PC-3 (cell line): ENCODE data around the gene DGKI. TPM values are rescaled to one million over a fixed set of nuclear protein-coding genes. Genes with fewer than 3 reads are reported as not detected.

Experiments
- ATAC-seq: fragments of 200-7000 bp; cut with Tn5 transposase; 2 replicates; pipeline ENCODE4 v1.9.1; 2020; ENCODE audit warnings: mild to moderate bottlenecking, moderate library complexity
- BruUV-seq: library from RNA; stranded (reverse); fragments of 400-500 nt; replicated peaks from 2 replicates; lab custom pipeline; 2021; lab: Mats Ljungman, UMichigan
- CTCF ChIA-PET: fragments of 300-600 bp; sonication (Branson Sonifier 250); formaldehyde crosslinking; loops from one replicate; lab custom pipeline; 2022; ENCODE audit warnings: antibody characterized with exemption; lab: Charles Lee
- POLR2A ChIA-PET: fragments of 300-600 bp; sonication (Branson Sonifier 250); formaldehyde crosslinking; loops from one replicate; lab custom pipeline; 2022; ENCODE audit warnings: antibody characterized with exemption; ENCODE audit not compliant: unreplicated experiment; lab: Charles Lee
- DNase-seq: peaks from one replicate; pipeline ENCODE4 v3.0.0-alpha.2; 2015
- H2AFZ ChIP-seq: fragments of 300-600 bp; sonication (generic); 2 replicates; pipeline ENCODE4 v1.6.0; 2016; ENCODE audit warnings: antibody characterized with exemption, low read length
- H3F3A ChIP-seq: fragments of 300-600 bp; sonication (generic); one replicate; pipeline ENCODE4 v1.6.0; 2017; ENCODE audit warnings: antibody characterized with exemption, low read length, control low read depth, mild to moderate bottlenecking; ENCODE audit not compliant: unreplicated experiment
- H3K27ac ChIP-seq: fragments of 300-600 bp; sonication (generic); 2 replicates; pipeline ENCODE4 v1.5.1; 2016; ENCODE audit warnings: mild to moderate bottlenecking, low read length
- H3K27me3 ChIP-seq: fragments of 300-600 bp; sonication (generic); 2 replicates; pipeline ENCODE4 v1.6.1; 2016; ENCODE audit warnings: low read length, mixed read lengths
- H3K36me3 ChIP-seq: fragments of 300-600 bp; sonication (generic); 2 replicates; pipeline ENCODE4 v1.6.1; 2016; ENCODE audit warnings: low read depth, mixed run types, low read length, mixed read lengths
- H3K4me1 ChIP-seq: fragments of 300-600 bp; sonication (generic); 2 replicates; pipeline ENCODE4 v1.5.1; 2016; ENCODE audit warnings: low read length; ENCODE audit not compliant: insufficient read depth
- H3K4me2 ChIP-seq: fragments of 300-600 bp; sonication (generic); 2 replicates; pipeline ENCODE4 v1.6.0; 2016; ENCODE audit warnings: low read length
- H3K4me3 ChIP-seq: fragments of 300-600 bp; sonication (generic); 2 replicates; pipeline ENCODE4 v1.5.1; 2016; ENCODE audit warnings: mild to moderate bottlenecking, low read length, mixed read lengths
- H3K79me2 ChIP-seq: fragments of 300-600 bp; sonication (generic); 2 replicates; pipeline ENCODE4 v1.6.1; 2017; ENCODE audit warnings: low read length, mixed read lengths
- H3K9ac ChIP-seq: fragments of 300-600 bp; sonication (generic); 2 replicates; pipeline ENCODE4 v1.6.0; 2016; ENCODE audit warnings: mild to moderate bottlenecking, low read length
- H3K9me2 ChIP-seq: fragments of 300-600 bp; sonication (generic); replicated peaks from 2 replicates; pipeline ENCODE4 v1.6.1; 2016; ENCODE audit warnings: mixed run types, low read length, mixed read lengths
- H3K9me3 ChIP-seq: fragments of 300-600 bp; sonication (generic); 2 replicates; pipeline ENCODE4 v1.6.1; 2016; ENCODE audit warnings: low read length, mixed read lengths
- H4K20me1 ChIP-seq: fragments of 300-600 bp; sonication (generic); 2 replicates; pipeline ENCODE4 v1.6.1; 2016; ENCODE audit warnings: low read length, mixed read lengths
- EZH2 ChIP-seq: fragments of 300-600 bp; sonication (generic); IDR thresholded peaks from one replicate; pipeline ENCODE4 v1.6.1; 2017; ENCODE audit warnings: antibody characterized with exemption, mild to moderate bottlenecking, low read length; ENCODE audit not compliant: unreplicated experiment
- EZH2phosphoT487 ChIP-seq: fragments of 300-600 bp; sonication (generic); IDR thresholded peaks from 2 replicates; pipeline ENCODE4 v1.6.1; 2018; ENCODE audit warnings: mild to moderate bottlenecking, antibody characterized with exemption, low read length, borderline replicate concordance
- intact Hi-C: fragments of 100-400 bp; cut with micrococcal nuclease; formaldehyde crosslinking; loops from 2 replicates; pipeline ENCODE4 v1.9.0; 2023
- total RNA-seq: library from RNA; depleted of rRNA; stranded (reverse); fragments of >200 nt; gene quantifications from 2 replicates; pipeline ENCODE4 v1.2.3, GENCODE V29; 2014
- TF ChIP-seq, protein P1 (sequence below): fragments of 300-600 bp; sonication (generic); conservative IDR thresholded peaks from 2 replicates; pipeline ENCODE4 v1.5.1; 2017; ENCODE audit warnings: antibody characterized with exemption, low read depth, mild to moderate bottlenecking, low read length

DGKI gene
- total RNA-seq, 1 experiment from 2014 or later = not detected

GRCh38 chr7:137669706-137670105 is 177.1 kb downstream of the DGKI start:
- no peaks in the 10 kb centered on the region for H3F3A ChIP-seq
- intact Hi-C loops = no loop called here
- no peaks in the 10 kb centered on the region for H3K79me2 ChIP-seq
- H3K4me1 ChIP-seq = peaks cover 27% of the 10 kb centered on the region; the same call in 1 of the 2 replicates
- BruUV-seq = no TSS peak
- peaks cover 16% of the 10 kb centered on the region; the same call in 1 of the 2 replicates for H3K27me3 ChIP-seq
- no peaks in the 10 kb centered on the region for H4K20me1 ChIP-seq
- ChIA-PET POLR2A (no interaction called here), CTCF (no interaction called here)
- no peak overlapping the region for H3K4me3 ChIP-seq
- H3K27ac ChIP-seq = no peak overlapping the region
- TF ChIP-seq, protein P1, sequence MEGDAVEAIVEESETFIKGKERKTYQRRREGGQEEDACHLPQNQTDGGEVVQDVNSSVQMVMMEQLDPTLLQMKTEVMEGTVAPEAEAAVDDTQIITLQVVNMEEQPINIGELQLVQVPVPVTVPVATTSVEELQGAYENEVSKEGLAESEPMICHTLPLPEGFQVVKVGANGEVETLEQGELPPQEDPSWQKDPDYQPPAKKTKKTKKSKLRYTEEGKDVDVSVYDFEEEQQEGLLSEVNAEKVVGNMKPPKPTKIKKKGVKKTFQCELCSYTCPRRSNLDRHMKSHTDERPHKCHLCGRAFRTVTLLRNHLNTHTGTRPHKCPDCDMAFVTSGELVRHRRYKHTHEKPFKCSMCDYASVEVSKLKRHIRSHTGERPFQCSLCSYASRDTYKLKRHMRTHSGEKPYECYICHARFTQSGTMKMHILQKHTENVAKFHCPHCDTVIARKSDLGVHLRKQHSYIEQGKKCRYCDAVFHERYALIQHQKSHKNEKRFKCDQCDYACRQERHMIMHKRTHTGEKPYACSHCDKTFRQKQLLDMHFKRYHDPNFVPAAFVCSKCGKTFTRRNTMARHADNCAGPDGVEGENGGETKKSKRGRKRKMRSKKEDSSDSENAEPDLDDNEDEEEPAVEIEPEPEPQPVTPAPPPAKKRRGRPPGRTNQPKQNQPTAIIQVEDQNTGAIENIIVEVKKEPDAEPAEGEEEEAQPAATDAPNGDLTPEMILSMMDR = no peak
- no peak for TF ChIP-seq EZH2phosphoT487
- no peak for TF ChIP-seq EZH2
- no peaks in the 10 kb centered on the region for H3K9me2 ChIP-seq
- ATAC-seq = no peak
- DNase-seq = no peak
- no peaks in the 10 kb centered on the region for H3K36me3 ChIP-seq
- H3K9ac ChIP-seq = no peak overlapping the region
- H3K9me3 ChIP-seq = no peaks in the 10 kb centered on the region
- no peak overlapping the region for H3K4me2 ChIP-seq
- H2AFZ ChIP-seq = no peak overlapping the region

- Histone ChIP-seq H4K20me1 (no peaks in the 10 kb centered on the region), H3K9ac (no peak overlapping the region), H3K36me3 (no peaks in the 10 kb centered on the region), H3K27me3 (0 out of 2 replicates have a peak, but pooled peaks cover 4% of the 10 kb centered on the region), H3K27ac (peak overlapping the region; percentile 52), H3K79me2 (no peaks in the 10 kb centered on the region), H3K9me2 (no peaks in the 10 kb centered on the region), H3F3A (no peaks in the 10 kb centered on the region), H3K9me3 (no peaks in the 10 kb centered on the region), H3K4me3 (no peak overlapping the region), H3K4me1 (peaks cover 27% of the 10 kb centered on the region; the same call in 1 of the 2 replicates), H3K4me2 (peak overlapping the region; percentile 32), H2AFZ (no peak overlapping the region)
- no peak for TF ChIP-seq EZH2phosphoT487
- TF ChIP-seq EZH2 = no peak
- DNase-seq = no peak
- POLR2A ChIA-PET = no interaction called here
- BruUV-seq = no TSS peak
- intact Hi-C loops = no loop called here
- ATAC-seq = no peak
- CTCF ChIA-PET = no interaction called here
Observed at GRCh38 chr7:137668404-137668803, 178.4 kb downstream of the DGKI start.

DNA sequence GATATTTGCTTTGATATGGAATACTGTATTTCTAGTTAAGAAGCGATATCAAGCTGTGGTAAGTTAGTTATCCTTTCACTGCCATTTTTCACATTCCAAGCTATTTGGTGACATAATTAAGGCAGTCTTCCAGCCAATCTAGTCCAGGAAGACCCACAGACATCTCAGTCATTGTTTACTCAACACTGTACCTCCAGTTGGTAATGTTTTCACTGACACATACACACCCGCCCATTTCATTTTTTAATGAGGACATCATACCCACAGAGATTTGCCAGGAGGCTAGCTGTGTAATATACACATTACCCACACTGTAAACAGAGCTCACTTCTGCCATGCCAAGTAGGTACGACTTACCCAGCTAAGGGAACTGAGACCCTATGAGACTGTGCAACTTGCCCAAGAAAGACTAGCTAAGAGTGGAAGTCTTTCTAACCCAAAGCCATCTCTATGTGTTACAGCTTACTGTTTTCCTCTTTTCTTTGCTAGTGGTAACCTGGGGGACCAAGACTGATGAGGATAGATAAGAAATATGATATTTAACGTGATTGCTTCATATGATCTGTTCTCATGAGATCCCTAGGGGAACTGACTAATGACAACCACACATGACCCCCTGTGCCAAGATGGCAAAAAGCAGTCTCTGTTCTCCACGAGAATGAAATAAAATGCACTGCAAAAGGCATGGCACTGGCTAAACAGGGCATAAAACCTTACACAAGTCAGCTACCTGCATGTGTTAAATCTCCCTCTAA is 179.0 kb downstream of the DGKI start:
- H3K9ac ChIP-seq = no peak overlapping the region
- ChIA-PET POLR2A (no interaction called here), CTCF (no interaction called here)
- H2AFZ ChIP-seq = no peak overlapping the region
- no peaks in the 10 kb centered on the region for H4K20me1 ChIP-seq
- H3K4me2 ChIP-seq = peak overlapping the region; percentile 32
- TF ChIP-seq, protein P1 = no peak
- TF ChIP-seq EZH2phosphoT487 (no peak), EZH2 (no peak)
- H3K4me1 ChIP-seq = peaks cover 27% of the 10 kb centered on the region; the same call in 1 of the 2 replicates
- ATAC-seq (peak; percentile 62), DNase-seq (peak; percentile 90)
- H3K9me3 ChIP-seq = no peaks in the 10 kb centered on the region
- H3K27me3 ChIP-seq = no peaks in the 10 kb centered on the region
- no peaks in the 10 kb centered on the region for H3K36me3 ChIP-seq
- no peaks in the 10 kb centered on the region for H3K9me2 ChIP-seq
- H3K4me3 ChIP-seq = no peak overlapping the region
- peak overlapping the region; percentile 52 for H3K27ac ChIP-seq
- no peaks in the 10 kb centered on the region for H3K79me2 ChIP-seq
- BruUV-seq = no TSS peak
- H3F3A ChIP-seq = no peaks in the 10 kb centered on the region
- intact Hi-C loops = no loop called here
